Measurements from ENCODE around the gene BRAP.
"Not testable (repeated sequence)": the region's sequence is repeated elsewhere in the genome, so short reads cannot be mapped to it uniquely, and the experiment has no call there.

Gene BRAP

DNA sequence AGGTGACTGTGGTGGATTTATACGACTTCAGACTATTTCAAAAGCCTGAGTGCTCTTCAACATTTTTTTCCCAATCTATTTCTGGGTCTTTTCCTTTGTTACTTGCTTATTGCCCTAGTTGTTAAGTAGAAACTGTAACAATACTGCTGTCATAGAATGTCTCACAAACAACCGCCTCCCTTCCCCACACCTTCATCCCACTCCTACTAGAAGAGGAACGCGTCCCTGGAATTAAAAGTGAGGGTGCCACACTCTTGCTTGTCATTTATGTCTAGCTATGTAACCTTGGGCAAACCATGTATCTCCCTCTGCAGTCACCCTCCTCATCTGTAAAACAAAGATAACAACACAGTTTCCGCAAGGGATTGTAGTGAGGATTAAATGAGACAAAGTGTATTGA is 8.6 kb downstream of the BRAP start:
- Histone ChIP-seq H3K27ac (ENCODE audit: low read depth, low read length) (no peak overlapping the region), H3K36me3 (ENCODE audit: insufficient read depth, low read length) (peaks cover 24% of the 10 kb centered on the region), H2AFZ (ENCODE audit: low read length, unreplicated experiment) (no peak overlapping the region), H3K4me1 (ENCODE audit: control insufficient read depth, insufficient read depth, low read length, unreplicated experiment) (no peaks in the 10 kb centered on the region), H3K27me3 (ENCODE audit: insufficient read depth, low read length) (no peaks in the 10 kb centered on the region), H3K4me3 (ENCODE audit: low read depth, low read length) (no peak overlapping the region), H3K79me2 (ENCODE audit: control insufficient read depth, insufficient read depth, low read length, unreplicated experiment) (no peaks in the 10 kb centered on the region)

GRCh38 chr12:111673503-111673902 is 12.3 kb downstream of the BRAP start:
- H3K36me3 ChIP-seq (ENCODE audit: insufficient read depth, low read length): peaks cover 12% of the 10 kb centered on the region; the same call in 1 of the 2 replicates
- H3K4me1 ChIP-seq (ENCODE audit: control insufficient read depth, insufficient read depth, low read length, unreplicated experiment): no peaks in the 10 kb centered on the region
- H2AFZ ChIP-seq (ENCODE audit: low read length, unreplicated experiment): no peak overlapping the region
- H3K4me3 ChIP-seq (ENCODE audit: low read depth, low read length): no peak overlapping the region
- H3K27ac ChIP-seq (ENCODE audit: low read depth, low read length): no peak overlapping the region
- no peaks in the 10 kb centered on the region for H3K79me2 ChIP-seq (ENCODE audit: control insufficient read depth, insufficient read depth, low read length, unreplicated experiment)
- no peaks in the 10 kb centered on the region for H3K27me3 ChIP-seq (ENCODE audit: insufficient read depth, low read length)

- Histone ChIP-seq H3K27me3 (ENCODE audit: insufficient read depth, low read length) (no peaks in the 10 kb centered on the region), H3K36me3 (ENCODE audit: insufficient read depth, low read length) (peaks cover 12% of the 10 kb centered on the region; the same call in 1 of the 2 replicates)
These were observed 12.9 kb downstream of the BRAP start for GRCh38 chr12:111672822-111673381.

DNA sequence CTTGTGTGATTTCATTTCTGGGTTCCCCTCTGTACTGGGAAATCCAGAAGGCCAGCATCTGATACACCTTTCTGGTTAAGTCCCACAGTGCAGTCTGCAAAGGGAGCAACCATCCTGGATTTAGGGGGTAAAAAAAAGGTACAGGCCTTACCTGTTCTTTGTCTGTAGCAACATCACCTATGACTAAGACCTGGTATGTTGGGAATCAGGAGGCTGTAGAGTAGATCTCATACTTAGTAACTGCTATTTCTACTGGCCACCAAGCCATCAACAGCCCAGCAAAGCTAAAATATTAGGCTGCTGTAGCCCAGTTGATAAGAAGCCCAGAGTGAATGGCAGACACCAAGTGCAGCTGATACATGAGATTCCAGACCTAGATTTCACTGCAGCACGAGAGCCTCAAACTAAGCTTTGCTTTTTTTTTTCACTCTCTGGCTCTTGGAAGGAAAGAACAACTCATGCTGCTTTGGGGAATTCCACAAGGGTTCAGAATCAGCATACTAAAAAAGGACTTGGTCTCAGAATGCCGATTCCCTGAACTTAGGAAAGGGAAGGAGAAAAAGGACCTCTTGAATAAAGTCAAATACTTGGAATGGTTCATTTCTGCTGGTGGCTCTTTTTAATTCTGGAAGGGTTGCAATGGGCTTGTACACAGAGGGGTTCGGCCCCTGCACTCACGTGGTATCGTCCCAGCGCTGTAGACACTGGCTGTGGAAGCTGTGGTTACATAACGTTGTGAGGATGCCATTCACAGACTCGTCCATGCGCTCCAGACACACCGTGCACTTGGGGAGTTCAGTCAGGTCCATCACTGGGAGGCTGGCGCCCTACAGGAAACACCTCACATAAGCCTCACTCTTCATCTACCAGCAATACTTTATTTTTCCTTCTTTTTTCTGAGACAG is 20.5 kb downstream of the BRAP start:
- H3K79me2 ChIP-seq (ENCODE audit: control insufficient read depth, insufficient read depth, low read length, unreplicated experiment): no peaks in the 10 kb centered on the region
- no peak overlapping the region for H3K4me3 ChIP-seq (ENCODE audit: low read depth, low read length)
- no peaks in the 10 kb centered on the region for H3K4me1 ChIP-seq (ENCODE audit: control insufficient read depth, insufficient read depth, low read length, unreplicated experiment)
- H3K27me3 ChIP-seq (ENCODE audit: insufficient read depth, low read length): no peaks in the 10 kb centered on the region
- no peak overlapping the region for H3K27ac ChIP-seq (ENCODE audit: low read depth, low read length)
- H3K36me3 ChIP-seq (ENCODE audit: insufficient read depth, low read length): peaks cover 11% of the 10 kb centered on the region; the same call in 1 of the 2 replicates
- no peak overlapping the region for H2AFZ ChIP-seq (ENCODE audit: low read length, unreplicated experiment)

More at GRCh38 chr12:111672822-111673381, 12.9 kb downstream of the BRAP start:
- Histone ChIP-seq H3K27ac (ENCODE audit: low read depth, low read length) (no peak overlapping the region), H3K4me3 (ENCODE audit: low read depth, low read length) (no peak overlapping the region), H3K4me1 (ENCODE audit: control insufficient read depth, insufficient read depth, low read length, unreplicated experiment) (no peaks in the 10 kb centered on the region), H3K79me2 (ENCODE audit: control insufficient read depth, insufficient read depth, low read length, unreplicated experiment) (no peaks in the 10 kb centered on the region), H2AFZ (ENCODE audit: low read length, unreplicated experiment) (no peak overlapping the region)

DNA sequence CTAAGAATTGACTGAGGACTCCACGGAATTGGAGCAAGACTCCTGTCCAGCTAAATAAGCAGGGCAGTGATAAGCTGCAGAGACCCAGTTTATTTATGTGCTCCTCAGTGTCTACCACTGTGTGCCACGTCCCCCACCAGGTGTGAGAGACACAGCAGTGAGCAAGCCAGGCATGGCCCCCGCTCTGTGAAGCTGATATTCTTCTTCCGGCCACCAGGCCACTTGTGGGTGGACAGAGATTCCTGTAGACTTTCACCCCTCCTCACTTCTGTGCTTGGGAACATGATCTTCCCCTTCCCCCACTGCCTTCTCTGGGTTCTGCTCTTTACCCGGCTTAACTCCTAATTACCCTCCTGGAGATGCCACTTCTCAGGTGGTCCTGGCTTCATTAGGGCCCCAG is 21.3 kb downstream of the BRAP start:
- Histone ChIP-seq H3K4me3 (ENCODE audit: low read depth, low read length) (no peak overlapping the region), H3K79me2 (ENCODE audit: control insufficient read depth, insufficient read depth, low read length, unreplicated experiment) (no peaks in the 10 kb centered on the region), H3K27me3 (ENCODE audit: insufficient read depth, low read length) (no peaks in the 10 kb centered on the region), H3K36me3 (ENCODE audit: insufficient read depth, low read length) (peaks cover 8% of the 10 kb centered on the region; the same call in 1 of the 2 replicates), H3K4me1 (ENCODE audit: control insufficient read depth, insufficient read depth, low read length, unreplicated experiment) (no peaks in the 10 kb centered on the region), H3K27ac (ENCODE audit: low read depth, low read length) (no peak overlapping the region), H2AFZ (ENCODE audit: low read length, unreplicated experiment) (no peak overlapping the region)

GRCh38 chr12:111656016-111656415 is 29.7 kb downstream of the BRAP start:
- Histone ChIP-seq H3K4me3 (ENCODE audit: low read depth, low read length) (no peak overlapping the region), H3K36me3 (ENCODE audit: insufficient read depth, low read length) (peaks cover 18% of the 10 kb centered on the region), H3K27ac (ENCODE audit: low read depth, low read length) (no peak overlapping the region), H3K79me2 (ENCODE audit: control insufficient read depth, insufficient read depth, low read length, unreplicated experiment) (no peaks in the 10 kb centered on the region), H2AFZ (ENCODE audit: low read length, unreplicated experiment) (no peak overlapping the region), H3K27me3 (ENCODE audit: insufficient read depth, low read length) (no peaks in the 10 kb centered on the region), H3K4me1 (ENCODE audit: control insufficient read depth, insufficient read depth, low read length, unreplicated experiment) (no peaks in the 10 kb centered on the region)

- H3K4me3 ChIP-seq (ENCODE audit: low read depth, low read length): no peak overlapping the region
- peaks cover 18% of the 10 kb centered on the region for H3K36me3 ChIP-seq (ENCODE audit: insufficient read depth, low read length)
- no peaks in the 10 kb centered on the region for H3K4me1 ChIP-seq (ENCODE audit: control insufficient read depth, insufficient read depth, low read length, unreplicated experiment)
- H3K79me2 ChIP-seq (ENCODE audit: control insufficient read depth, insufficient read depth, low read length, unreplicated experiment): no peaks in the 10 kb centered on the region
- no peak overlapping the region for H3K27ac ChIP-seq (ENCODE audit: low read depth, low read length)
- no peak overlapping the region for H2AFZ ChIP-seq (ENCODE audit: low read length, unreplicated experiment)
- H3K27me3 ChIP-seq (ENCODE audit: insufficient read depth, low read length): no peaks in the 10 kb centered on the region
These were observed 30.4 kb downstream of the BRAP start for GRCh38 chr12:111655356-111655755.

- peaks cover 18% of the 10 kb centered on the region for H3K36me3 ChIP-seq (ENCODE audit: insufficient read depth, low read length)
- no peak overlapping the region for H3K27ac ChIP-seq (ENCODE audit: low read depth, low read length)
These were observed 32.2 kb downstream of the BRAP start for GRCh38 chr12:111653596-111653995.

DNA sequence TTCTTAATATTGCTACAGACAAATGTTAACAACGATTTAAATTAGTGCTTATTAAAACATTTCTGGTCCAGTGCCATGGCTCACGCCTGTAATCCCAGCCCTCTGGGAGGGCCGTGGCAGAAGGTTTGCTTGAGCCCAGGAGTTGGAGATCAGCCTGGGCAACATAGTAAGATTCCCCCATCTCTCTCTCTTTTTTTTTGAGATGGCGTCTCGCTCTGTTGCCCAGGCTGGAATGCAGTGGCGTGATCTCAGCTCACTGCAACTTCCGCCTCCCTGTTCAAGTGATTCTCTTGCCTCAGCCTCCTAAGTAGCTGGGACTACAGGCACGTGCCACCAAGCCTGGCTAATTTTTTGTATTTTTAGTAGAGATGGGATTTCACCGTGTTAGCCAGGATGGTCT is 33.2 kb downstream of the BRAP start:
- not testable (repeated sequence) for H2AFZ ChIP-seq (ENCODE audit: low read length, unreplicated experiment); H3K27ac ChIP-seq (ENCODE audit: low read depth, low read length)

More at GRCh38 chr12:111653596-111653995, 32.2 kb downstream of the BRAP start:
- no peak overlapping the region for H2AFZ ChIP-seq (ENCODE audit: low read length, unreplicated experiment)
- no peaks in the 10 kb centered on the region for H3K27me3 ChIP-seq (ENCODE audit: insufficient read depth, low read length)
- no peaks in the 10 kb centered on the region for H3K79me2 ChIP-seq (ENCODE audit: control insufficient read depth, insufficient read depth, low read length, unreplicated experiment)
- no peak overlapping the region for H3K4me3 ChIP-seq (ENCODE audit: low read depth, low read length)
- H3K4me1 ChIP-seq (ENCODE audit: control insufficient read depth, insufficient read depth, low read length, unreplicated experiment): no peaks in the 10 kb centered on the region

DNA sequence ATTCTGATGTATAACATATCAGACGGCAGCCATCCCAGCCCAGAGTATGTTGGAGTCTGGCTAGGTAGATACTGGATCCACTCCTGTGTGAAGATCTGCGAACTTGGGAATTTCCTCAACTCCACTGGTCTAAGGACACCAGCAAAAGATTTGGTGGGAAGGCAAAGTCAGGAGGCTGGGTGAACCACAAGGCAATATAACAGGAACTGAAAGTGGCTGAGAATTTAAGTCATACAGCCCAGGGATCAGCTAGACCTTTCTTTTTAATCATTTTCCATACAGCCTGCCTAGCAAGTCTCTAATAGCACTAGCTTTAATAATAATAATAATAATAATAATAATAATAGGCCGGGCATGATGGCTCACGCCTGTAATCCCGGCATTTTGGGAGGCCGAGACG is 34.8 kb downstream of the BRAP start:
- H3K27me3 ChIP-seq (ENCODE audit: insufficient read depth, low read length): no peaks in the 10 kb centered on the region
- H3K36me3 ChIP-seq (ENCODE audit: insufficient read depth, low read length): peaks cover 24% of the 10 kb centered on the region
- H3K4me3 ChIP-seq (ENCODE audit: low read depth, low read length): no peak overlapping the region
- no peaks in the 10 kb centered on the region for H3K79me2 ChIP-seq (ENCODE audit: control insufficient read depth, insufficient read depth, low read length, unreplicated experiment)
- H2AFZ ChIP-seq (ENCODE audit: low read length, unreplicated experiment): no peak overlapping the region
- no peaks in the 10 kb centered on the region for H3K4me1 ChIP-seq (ENCODE audit: control insufficient read depth, insufficient read depth, low read length, unreplicated experiment)
- no peak overlapping the region for H3K27ac ChIP-seq (ENCODE audit: low read depth, low read length)

More for the DNA sequence above, 33.2 kb downstream of the BRAP start:
- not testable (repeated sequence) for H3K4me1 ChIP-seq (ENCODE audit: control insufficient read depth, insufficient read depth, low read length, unreplicated experiment); H3K79me2 ChIP-seq (ENCODE audit: control insufficient read depth, insufficient read depth, low read length, unreplicated experiment); H3K27me3 ChIP-seq (ENCODE audit: insufficient read depth, low read length); H3K4me3 ChIP-seq (ENCODE audit: low read depth, low read length)
- peaks cover 18% of the 10 kb centered on the region for H3K36me3 ChIP-seq (ENCODE audit: insufficient read depth, low read length)

DNA sequence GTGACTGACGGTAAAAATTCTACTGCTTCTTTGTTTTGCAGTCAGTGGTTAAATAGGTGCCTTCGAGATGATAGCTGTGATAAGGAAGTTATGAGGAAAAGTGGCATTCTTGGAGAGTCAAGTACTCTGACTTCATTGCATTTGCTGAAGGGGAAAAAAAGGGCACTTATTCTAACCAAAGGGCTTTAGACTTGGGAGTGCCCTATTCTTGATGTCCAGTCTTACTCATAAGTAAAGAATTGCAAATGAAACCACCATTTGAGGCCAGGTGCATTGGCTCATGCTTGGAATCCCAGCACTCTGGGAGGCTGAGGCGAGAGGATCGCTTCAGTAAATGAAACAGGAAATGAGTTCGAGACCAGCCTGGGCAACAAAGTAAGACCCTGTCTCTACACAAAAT is 40.3 kb downstream of the BRAP start:
- Histone ChIP-seq H2AFZ (ENCODE audit: low read length, unreplicated experiment) (no peak overlapping the region), H3K4me3 (ENCODE audit: low read depth, low read length) (no peak overlapping the region), H3K4me1 (ENCODE audit: control insufficient read depth, insufficient read depth, low read length, unreplicated experiment) (peaks cover 8% of the 10 kb centered on the region), H3K36me3 (ENCODE audit: insufficient read depth, low read length) (peaks cover 22% of the 10 kb centered on the region), H3K27me3 (ENCODE audit: insufficient read depth, low read length) (no peaks in the 10 kb centered on the region), H3K79me2 (ENCODE audit: control insufficient read depth, insufficient read depth, low read length, unreplicated experiment) (no peaks in the 10 kb centered on the region), H3K27ac (ENCODE audit: low read depth, low read length) (no peak overlapping the region)

Data from ACC112 (cell line).